Measurements from ENCODE around the gene MEGF11. TPM values are rescaled to one million over a fixed set of nuclear protein-coding genes. Genes with fewer than 3 reads are reported as not detected.

The MEGF11 gene
- total RNA-seq, 1 donor from 2014 or later: not detected

DNA sequence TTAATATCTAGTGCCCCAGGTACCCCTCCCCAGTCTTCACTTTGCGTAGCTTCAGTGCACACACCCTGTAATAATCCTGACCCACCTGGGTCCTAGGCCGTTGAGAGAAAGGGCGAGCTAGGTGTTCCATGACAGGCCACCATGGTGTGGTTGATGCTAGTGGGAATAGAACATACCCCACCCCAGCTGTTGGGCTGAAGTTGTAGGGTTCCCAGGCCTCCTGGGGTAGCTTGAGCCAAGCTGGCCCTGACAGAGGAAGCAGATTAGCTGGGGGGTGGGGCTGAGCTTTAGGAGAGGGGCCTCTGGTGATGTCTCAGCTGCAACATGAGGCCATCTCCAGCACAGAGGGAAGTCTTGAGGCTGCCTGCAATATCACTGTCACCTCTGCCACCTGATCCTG lies 343.7 kb downstream of the MEGF11 start:
- Mint-ChIP-seq H3K27ac (no peak overlapping the region), H3K9me3 (no peaks in the 10 kb centered on the region), H3K4me1 (peaks cover 9% of the 10 kb centered on the region), H3K36me3 (ENCODE audit: low read depth) (peaks cover 34% of the 10 kb centered on the region), H3K27me3 (no peaks in the 10 kb centered on the region), H3K4me3 (no peak overlapping the region)
- intact Hi-C loops (cut with micrococcal nuclease): no loop called here
- TF ChIP-seq CTCF (IDR thresholded peaks at IDR 0.05): no peak
- no peak for DNase-seq
- ChIA-PET POLR2A (interaction anchor here (0.8 kb wide), 1 partner anchor 299 kb away, joined by 4 read pairs; the partner anchor contains the start of gene INTS14), CTCF (no interaction called here)
- no peak for ATAC-seq (ENCODE audit: low read depth)

GRCh38 chr15:65908876-65909275 lies 344.7 kb downstream of the MEGF11 start:
- H3K4me1 Mint-ChIP-seq: peaks cover 10% of the 10 kb centered on the region
- H3K36me3 Mint-ChIP-seq (ENCODE audit: low read depth): peaks cover 37% of the 10 kb centered on the region
- no peak overlapping the region for H3K27ac Mint-ChIP-seq
- ATAC-seq (ENCODE audit: low read depth) (no peak), DNase-seq (no peak)
- ChIA-PET CTCF (no interaction called here), POLR2A (no interaction called here)
- no peak overlapping the region for H3K4me3 Mint-ChIP-seq
- no peak for TF ChIP-seq CTCF (IDR thresholded peaks at IDR 0.05)
- no peaks in the 10 kb centered on the region for H3K27me3 Mint-ChIP-seq
- no peaks in the 10 kb centered on the region for H3K9me3 Mint-ChIP-seq
- intact Hi-C loops (cut with micrococcal nuclease): no loop called here

GRCh38 chr15:65907661-65908060 lies 345.9 kb downstream of the MEGF11 start:
- Mint-ChIP-seq H3K4me1 (peaks cover 22% of the 10 kb centered on the region), H3K4me3 (no peak overlapping the region), H3K9me3 (no peaks in the 10 kb centered on the region), H3K36me3 (ENCODE audit: low read depth) (peaks cover 38% of the 10 kb centered on the region), H3K27ac (no peak overlapping the region), H3K27me3 (no peaks in the 10 kb centered on the region)
- CTCF ChIA-PET: no interaction called here
- TF ChIP-seq CTCF (IDR thresholded peaks at IDR 0.05): no peak
- DNase-seq (no peak), ATAC-seq (ENCODE audit: low read depth) (no peak)
- POLR2A ChIA-PET: no interaction called here
- intact Hi-C loops (cut with micrococcal nuclease): no loop called here

- no peaks in the 10 kb centered on the region for H3K27me3 Mint-ChIP-seq
- intact Hi-C loops (cut with micrococcal nuclease): no loop called here
- CTCF ChIA-PET: no interaction called here
- DNase-seq: no peak
- H3K4me3 Mint-ChIP-seq: no peak overlapping the region
- H3K9me3 Mint-ChIP-seq: no peaks in the 10 kb centered on the region
- no peak for TF ChIP-seq CTCF (IDR thresholded peaks at IDR 0.05)
- H3K4me1 Mint-ChIP-seq: peaks cover 33% of the 10 kb centered on the region
- no peak for ATAC-seq (ENCODE audit: low read depth)
- no peak overlapping the region for H3K27ac Mint-ChIP-seq
- POLR2A ChIA-PET: no interaction called here
- H3K36me3 Mint-ChIP-seq (ENCODE audit: low read depth): peaks cover 35% of the 10 kb centered on the region
Observed at GRCh38 chr15:65906396-65906795, 347.2 kb downstream of the MEGF11 start.

GRCh38 chr15:65904301-65904700 lies 349.2 kb downstream of the MEGF11 start:
- ChIA-PET POLR2A (interaction anchor here (2.7 kb wide), 1 partner anchor 35 kb away, joined by 15 read pairs; the partner anchor contains the start of gene RAB11A), CTCF (no interaction called here)

More at GRCh38 chr15:65904301-65904700, 349.2 kb downstream of the MEGF11 start:
- ATAC-seq (ENCODE audit: low read depth) (no peak), DNase-seq (no peak)
- Mint-ChIP-seq H3K4me3 (no peak overlapping the region), H3K27me3 (no peaks in the 10 kb centered on the region), H3K4me1 (peaks cover 43% of the 10 kb centered on the region), H3K27ac (no peak overlapping the region), H3K36me3 (ENCODE audit: low read depth) (peaks cover 41% of the 10 kb centered on the region), H3K9me3 (no peaks in the 10 kb centered on the region)
- intact Hi-C loops (cut with micrococcal nuclease): loop anchor here (5.0 kb wide), 1 partner anchor 78 kb away; no protein-coding TSS in a partner anchor
- no peak for TF ChIP-seq CTCF (IDR thresholded peaks at IDR 0.05)
